ENCODE results near the gene IGHMBP2. TPM values are rescaled to one million over a fixed set of nuclear protein-coding genes. Genes with fewer than 3 reads are reported as not detected.
A peak's percentile ranks its signal among the peaks of the same experiment; 100 is the strongest.

The IGHMBP2 gene
- total RNA-seq, 3 donors from 2014 or later (not counting 1 experiment from before 2014, with no cell fraction given) = 31.5 to 52.3 (median 48.5) TPM

DNA sequence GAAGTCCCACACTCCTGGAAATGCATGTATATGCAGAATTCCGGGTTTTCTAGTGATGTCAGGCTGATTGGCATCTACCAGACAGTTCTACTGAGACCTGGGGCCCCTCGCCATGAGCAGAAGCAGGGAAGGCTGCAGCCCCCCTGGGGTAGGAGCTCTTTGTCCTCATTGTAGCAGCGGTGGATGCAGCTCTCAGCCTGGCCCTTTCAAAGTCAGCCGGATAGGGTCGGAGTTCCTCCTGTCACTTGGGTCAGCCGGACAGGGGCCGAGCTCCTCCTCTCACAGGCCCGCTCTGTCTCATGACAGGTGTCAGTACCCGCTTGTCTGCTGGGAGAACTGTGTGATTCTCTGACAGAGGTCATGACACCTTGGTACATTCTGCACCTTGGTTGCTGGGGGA lies 47.1 kb downstream of the IGHMBP2 start:
- 84% methylated on average over 9 of the region's 9 CpGs for WGBS (ENCODE audit: insufficient coverage)
- no peaks in the 10 kb centered on the region for H3K9me3 ChIP-seq (ENCODE audit: control insufficient read depth, insufficient read depth, low read length)
- no peak overlapping the region for H3K27ac Mint-ChIP-seq
- H3K27ac ChIP-seq (ENCODE audit: low read length) = no peak overlapping the region
- no peak for ATAC-seq
- H3K27me3 Mint-ChIP-seq (ENCODE audit: low read depth in 2 of 2) = no peaks in the 10 kb centered on the region
- peaks cover 7% of the 10 kb centered on the region for H3K4me1 ChIP-seq (ENCODE audit: control insufficient read depth, insufficient read depth, low read length)
- H3K4me3 ChIP-seq (ENCODE audit: low read length) = no peak overlapping the region
- no peaks in the 10 kb centered on the region for H3K9me3 Mint-ChIP-seq
- TF ChIP-seq, protein P1, sequence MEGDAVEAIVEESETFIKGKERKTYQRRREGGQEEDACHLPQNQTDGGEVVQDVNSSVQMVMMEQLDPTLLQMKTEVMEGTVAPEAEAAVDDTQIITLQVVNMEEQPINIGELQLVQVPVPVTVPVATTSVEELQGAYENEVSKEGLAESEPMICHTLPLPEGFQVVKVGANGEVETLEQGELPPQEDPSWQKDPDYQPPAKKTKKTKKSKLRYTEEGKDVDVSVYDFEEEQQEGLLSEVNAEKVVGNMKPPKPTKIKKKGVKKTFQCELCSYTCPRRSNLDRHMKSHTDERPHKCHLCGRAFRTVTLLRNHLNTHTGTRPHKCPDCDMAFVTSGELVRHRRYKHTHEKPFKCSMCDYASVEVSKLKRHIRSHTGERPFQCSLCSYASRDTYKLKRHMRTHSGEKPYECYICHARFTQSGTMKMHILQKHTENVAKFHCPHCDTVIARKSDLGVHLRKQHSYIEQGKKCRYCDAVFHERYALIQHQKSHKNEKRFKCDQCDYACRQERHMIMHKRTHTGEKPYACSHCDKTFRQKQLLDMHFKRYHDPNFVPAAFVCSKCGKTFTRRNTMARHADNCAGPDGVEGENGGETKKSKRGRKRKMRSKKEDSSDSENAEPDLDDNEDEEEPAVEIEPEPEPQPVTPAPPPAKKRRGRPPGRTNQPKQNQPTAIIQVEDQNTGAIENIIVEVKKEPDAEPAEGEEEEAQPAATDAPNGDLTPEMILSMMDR (IDR thresholded peaks at IDR 0.05) = no peak
- peaks cover 0 to 12% of the 10 kb centered on the region in 2 donors for H3K4me1 Mint-ChIP-seq
- intact Hi-C loops (cut with micrococcal nuclease) = no loop called here
- no peaks in the 10 kb centered on the region for H3K36me3 Mint-ChIP-seq
- no peak for DNase-seq
- H3K36me3 ChIP-seq (ENCODE audit: control insufficient read depth, insufficient read depth, low read length) = no peaks in the 10 kb centered on the region
- H3K27me3 ChIP-seq (ENCODE audit: control insufficient read depth, insufficient read depth, low read length) = no peaks in the 10 kb centered on the region
- H3K4me3 Mint-ChIP-seq = no peak overlapping the region

DNA sequence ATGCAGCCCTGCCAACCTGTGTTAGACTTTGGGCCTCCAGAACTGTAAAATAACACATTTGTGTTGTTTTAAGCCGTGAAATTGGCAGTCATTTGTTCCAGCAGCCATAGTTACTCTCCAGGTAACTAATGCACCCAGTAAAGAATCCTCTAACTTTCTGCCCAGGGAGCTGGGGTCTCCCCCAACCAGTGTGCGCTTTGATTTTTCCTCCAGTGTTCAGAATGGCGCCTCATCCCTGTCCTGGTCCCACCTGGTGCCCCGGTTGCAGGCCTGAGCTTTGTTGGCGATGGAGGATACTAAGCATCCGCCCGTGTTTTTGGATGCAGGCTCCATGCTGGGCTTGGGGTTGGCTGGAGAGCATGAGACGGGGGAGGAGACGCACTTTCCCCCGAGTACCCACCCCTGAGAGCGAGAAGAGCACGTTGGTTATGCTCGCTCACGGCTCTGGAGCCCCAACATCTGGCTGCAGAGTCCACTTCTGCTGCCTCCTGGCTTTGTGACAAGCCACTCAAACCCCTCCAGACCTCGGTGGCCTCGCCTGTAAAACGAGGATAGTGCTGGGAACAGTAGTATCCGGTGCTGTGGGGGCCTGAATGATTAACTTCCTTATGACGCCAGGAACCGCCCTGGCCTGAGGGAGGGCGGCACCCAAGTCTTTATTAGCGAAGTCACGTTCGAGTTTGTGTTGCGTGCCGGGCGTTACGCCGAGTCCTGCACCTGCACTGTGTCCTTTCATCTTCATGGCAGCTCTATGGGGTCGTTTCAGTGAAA lies 51.3 kb downstream of the IGHMBP2 start:
- Mint-ChIP-seq H3K4me1 (peaks cover 0 to 7% of the 10 kb centered on the region in 2 donors), H3K36me3 (no peaks in the 10 kb centered on the region), H3K27ac (no peak overlapping the region), H3K27me3 (ENCODE audit: low read depth in 2 of 2) (peaks cover 0 to 8% of the 10 kb centered on the region in 2 donors), H3K9me3 (no peaks in the 10 kb centered on the region), H3K4me3 (no peak overlapping the region)
- TF ChIP-seq, protein P1 (IDR thresholded peaks at IDR 0.05) = no peak
- H3K27ac ChIP-seq (ENCODE audit: low read length) = no peak overlapping the region
- intact Hi-C loops (cut with micrococcal nuclease) = loop anchor here (5.0 kb wide), 1 partner anchor 137 kb away; no protein-coding TSS in a partner anchor
- peaks cover 12% of the 10 kb centered on the region for H3K4me1 ChIP-seq (ENCODE audit: control insufficient read depth, insufficient read depth, low read length)
- no peaks in the 10 kb centered on the region for H3K27me3 ChIP-seq (ENCODE audit: control insufficient read depth, insufficient read depth, low read length)
- H3K36me3 ChIP-seq (ENCODE audit: control insufficient read depth, insufficient read depth, low read length) = no peaks in the 10 kb centered on the region
- ATAC-seq (peak in 1 of 3 donors; percentile 39), DNase-seq (no peak)
- 37% methylated on average over 30 of the region's 30 CpGs for WGBS (ENCODE audit: insufficient coverage)
- H3K4me3 ChIP-seq (ENCODE audit: low read length) = no peak overlapping the region
- no peaks in the 10 kb centered on the region for H3K9me3 ChIP-seq (ENCODE audit: control insufficient read depth, insufficient read depth, low read length)

DNA sequence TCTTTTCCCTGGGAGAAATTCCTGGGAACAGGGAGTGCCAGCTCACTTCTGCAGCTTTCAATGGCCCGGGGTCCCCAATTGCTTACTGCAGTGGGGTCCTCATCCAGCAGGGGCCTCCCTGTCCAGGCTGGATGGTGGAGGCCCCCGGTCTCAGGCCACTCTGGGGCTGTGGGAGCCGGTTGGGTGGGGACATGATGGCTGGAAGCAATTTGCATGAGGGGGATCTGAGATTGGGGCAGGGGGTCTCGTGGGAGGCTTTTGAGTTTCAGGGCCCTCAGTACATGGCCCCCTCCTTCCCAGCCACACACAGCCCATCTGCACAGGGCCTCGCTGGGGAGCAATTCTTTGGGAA lies 51.9 kb downstream of the IGHMBP2 start:
- ATAC-seq (no peak), DNase-seq (no peak)
- TF ChIP-seq, protein P1 (IDR thresholded peaks at IDR 0.05) = no peak
- H3K4me1 Mint-ChIP-seq = peaks cover 0 to 7% of the 10 kb centered on the region in 2 donors
- no peaks in the 10 kb centered on the region for H3K27me3 ChIP-seq (ENCODE audit: control insufficient read depth, insufficient read depth, low read length)
- no peaks in the 10 kb centered on the region for H3K36me3 Mint-ChIP-seq
- H3K27ac ChIP-seq (ENCODE audit: low read length) = no peak overlapping the region
- H3K4me3 ChIP-seq (ENCODE audit: low read length) = no peak overlapping the region
- peaks cover 0 to 8% of the 10 kb centered on the region in 2 donors for H3K27me3 Mint-ChIP-seq (ENCODE audit: low read depth in 2 of 2)
- no peaks in the 10 kb centered on the region for H3K9me3 Mint-ChIP-seq
- no peaks in the 10 kb centered on the region for H3K9me3 ChIP-seq (ENCODE audit: control insufficient read depth, insufficient read depth, low read length)
- peaks cover 12% of the 10 kb centered on the region for H3K4me1 ChIP-seq (ENCODE audit: control insufficient read depth, insufficient read depth, low read length)
- 22% methylated on average over 3 of the region's 5 CpGs for WGBS (ENCODE audit: insufficient coverage)
- intact Hi-C loops (cut with micrococcal nuclease) = loop anchor here (5.0 kb wide), 1 partner anchor 137 kb away; no protein-coding TSS in a partner anchor
- no peak overlapping the region for H3K4me3 Mint-ChIP-seq
- no peak overlapping the region for H3K27ac Mint-ChIP-seq
- H3K36me3 ChIP-seq (ENCODE audit: control insufficient read depth, insufficient read depth, low read length) = no peaks in the 10 kb centered on the region

Measured in natural killer cell (primary cell).